Sigmoid colon (tissue), 4 donors: ENCODE data around the gene SUSD4.

Experiments
- CTCF ChIP-seq, 4 experiments: fragments of 450-650 bp in 3 of 4; fragments of 200-600 bp in 1 of 4; IDR thresholded peaks; one replicate each; pipeline ENCODE4 v1.5.1; 2016 to 2019; ENCODE audit warnings: antibody characterized with exemption in 4 of 4, mild to moderate bottlenecking in 3 of 4, moderate library complexity in 2 of 4
- EP300 ChIP-seq, 4 donors: sonication (generic); formaldehyde crosslinking; IDR thresholded peaks; one replicate each; pipeline ENCODE4 v1.6.1; 2017; ENCODE audit warnings: antibody characterized with exemption in 4 of 4
- POLR2A ChIP-seq, 2 donors: fragments of 450-650 bp; IDR thresholded peaks; one replicate each; pipeline ENCODE4 v1.6.1; 2016; ENCODE audit warnings: antibody characterized with exemption in 2 of 2, mild to moderate bottlenecking in 2 of 2, moderate library complexity in 2 of 2
- POLR2AphosphoS5 ChIP-seq, 4 donors: sonication (generic); formaldehyde crosslinking; IDR thresholded peaks; one replicate each; pipeline ENCODE4 v1.6.1; 2017; ENCODE audit warnings: antibody characterized with exemption in 4 of 4

GRCh38 chr1:223210788-223211120 is 153.2 kb downstream of the SUSD4 start:
- TF ChIP-seq CTCF (IDR thresholded peaks at IDR 0.05) (no peak), POLR2A (IDR thresholded peaks at IDR 0.05) (no peak), EP300 (IDR thresholded peaks at IDR 0.05) (no peak), POLR2AphosphoS5 (IDR thresholded peaks at IDR 0.05) (no peak)
